IMR-90 (cell line): ENCODE results near the gene GPR17.

Experiments
- MAFK ChIP-seq: IDR thresholded peaks from 2 replicates; pipeline ENCODE4 v1.6.1; 2012; ENCODE audit warnings: low read depth, low read length, improper control_type of control experiment
- NFE2L2 ChIP-seq: fragments of 150-350 bp; IDR thresholded peaks from 2 replicates; pipeline ENCODE4 v1.6.1; 2016; ENCODE audit warnings: low read depth, mild to moderate bottlenecking, low read length
- RAD21 ChIP-seq: IDR thresholded peaks from 2 replicates; pipeline ENCODE4 v1.6.1; 2012; ENCODE audit warnings: low read length, improper control_type of control experiment
- RCOR1 ChIP-seq: IDR thresholded peaks from 2 replicates; pipeline ENCODE4 v1.6.1; 2012; ENCODE audit warnings: mild to moderate bottlenecking, low read length, improper control_type of control experiment; ENCODE audit not compliant: insufficient replicate concordance
- TF ChIP-seq, protein P1 (sequence below): conservative IDR thresholded peaks from 2 replicates; pipeline ENCODE4 v1.5.1; 2012; ENCODE audit warnings: mild to moderate bottlenecking, low read depth, low read length, improper control_type of control experiment

DNA sequence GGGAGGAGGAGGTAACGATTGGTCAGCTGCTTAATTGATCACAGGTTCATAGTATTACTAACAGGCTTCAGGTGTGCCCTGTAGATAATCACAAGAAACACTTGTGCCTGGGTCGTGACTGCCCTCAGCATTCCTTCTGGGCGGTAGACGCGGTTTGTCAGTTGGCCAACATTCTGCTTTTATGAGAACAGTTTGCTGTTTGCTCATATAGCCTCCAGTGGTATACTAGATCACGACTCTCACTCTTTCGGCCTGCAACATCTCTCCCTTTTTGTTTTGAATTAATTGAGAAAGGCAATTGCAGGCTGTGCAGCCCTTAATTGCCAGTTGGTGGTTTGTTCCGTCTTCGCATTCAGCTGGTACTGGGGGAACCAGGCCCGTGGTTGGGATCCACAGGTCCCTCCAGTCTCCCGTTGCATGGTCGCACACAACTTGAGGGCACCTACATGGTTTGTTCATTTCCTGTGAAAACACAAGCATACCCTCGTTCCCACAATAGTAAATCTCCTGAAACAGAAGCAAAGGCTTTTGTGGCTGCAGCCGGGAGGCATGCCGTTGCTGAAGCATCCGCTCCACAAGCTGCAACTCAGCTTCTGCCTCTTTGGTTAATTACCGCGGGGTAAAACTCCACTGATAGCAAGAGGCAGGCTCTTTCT, 30.3 kb upstream of the GPR17 start:
- TF ChIP-seq RAD21 = no peak
- TF ChIP-seq, protein P1, sequence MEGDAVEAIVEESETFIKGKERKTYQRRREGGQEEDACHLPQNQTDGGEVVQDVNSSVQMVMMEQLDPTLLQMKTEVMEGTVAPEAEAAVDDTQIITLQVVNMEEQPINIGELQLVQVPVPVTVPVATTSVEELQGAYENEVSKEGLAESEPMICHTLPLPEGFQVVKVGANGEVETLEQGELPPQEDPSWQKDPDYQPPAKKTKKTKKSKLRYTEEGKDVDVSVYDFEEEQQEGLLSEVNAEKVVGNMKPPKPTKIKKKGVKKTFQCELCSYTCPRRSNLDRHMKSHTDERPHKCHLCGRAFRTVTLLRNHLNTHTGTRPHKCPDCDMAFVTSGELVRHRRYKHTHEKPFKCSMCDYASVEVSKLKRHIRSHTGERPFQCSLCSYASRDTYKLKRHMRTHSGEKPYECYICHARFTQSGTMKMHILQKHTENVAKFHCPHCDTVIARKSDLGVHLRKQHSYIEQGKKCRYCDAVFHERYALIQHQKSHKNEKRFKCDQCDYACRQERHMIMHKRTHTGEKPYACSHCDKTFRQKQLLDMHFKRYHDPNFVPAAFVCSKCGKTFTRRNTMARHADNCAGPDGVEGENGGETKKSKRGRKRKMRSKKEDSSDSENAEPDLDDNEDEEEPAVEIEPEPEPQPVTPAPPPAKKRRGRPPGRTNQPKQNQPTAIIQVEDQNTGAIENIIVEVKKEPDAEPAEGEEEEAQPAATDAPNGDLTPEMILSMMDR = no peak
- TF ChIP-seq NFE2L2 = no peak
- no peak for TF ChIP-seq RCOR1
- TF ChIP-seq MAFK = no peak
